Mucosa of descending colon (tissue), 3 donors: Measurements from ENCODE around the gene OPCML. TPM values are rescaled to one million over a fixed set of nuclear protein-coding genes. Genes with fewer than 3 reads are reported as not detected.

ENCODE experiments used
- ATAC-seq: fragments of 200-7000 bp; cut with Tn5 transposase; one replicate; pipeline ENCODE4 v1.9.1; 2020; ENCODE audit warnings: mild to moderate bottlenecking, moderate library complexity
- DNase-seq, 3 donors: peaks; one replicate each; pipeline ENCODE4 v3.0.0-alpha.2; 2020
- H3K36me3 ChIP-seq: fragments of 200-600 bp; one replicate; pipeline ENCODE4 v1.8.0; 2021; ENCODE audit warnings: low read depth, mild to moderate bottlenecking
- H3K4me1 ChIP-seq: fragments of 200-600 bp; one replicate; pipeline ENCODE4 v1.8.0; 2021; ENCODE audit warnings: low read depth, mild to moderate bottlenecking
- H3K4me3 ChIP-seq: fragments of 200-600 bp; one replicate; pipeline ENCODE4 v1.8.0; 2021; ENCODE audit warnings: mild to moderate bottlenecking
- H3K9me3 ChIP-seq: fragments of 200-600 bp; one replicate; pipeline ENCODE4 v1.8.0; 2021; ENCODE audit warnings: mild to moderate bottlenecking
- intact Hi-C, 2 donors: fragments of 100-400 bp; cut with DNase I in 1 of 2; cut with micrococcal nuclease in 1 of 2; formaldehyde crosslinking; loops; one replicate each; pipeline versions ENCODE4 v1.11.0 to v1.11.1; 2022; cut with DNase I, micrococcal nuclease
- total RNA-seq, 3 donors: library from RNA; stranded (reverse); fragmentation: NEBNext Ultra II Directional in 2 of 3; extraction: Animal tissue kit (Norgen Biotek cat#: 25700) in 2 of 3; gene quantifications; one replicate each; pipeline versions ENCODE4 v1.2.1 to v1.2.4, GENCODE V29; 2021 to 2023
- TF ChIP-seq, protein P1 (sequence below): fragments of 200-600 bp; IDR thresholded peaks from one replicate; pipeline ENCODE4 v1.8.0; 2022; ENCODE audit warnings: antibody characterized with exemption, mild to moderate bottlenecking
- donor health status: DM: no; HTN: no; CAD: no; lungs with moderate emphysema.
- donor health status: DM: no; HTN: no; CAD: no.
- donor health status: DM: no; HTN: yes; CAD: no.

OPCML gene
- total RNA-seq, 3 donors from 2014 or later, result 0.10 to 0.47 TPM; not detected in 1

DNA sequence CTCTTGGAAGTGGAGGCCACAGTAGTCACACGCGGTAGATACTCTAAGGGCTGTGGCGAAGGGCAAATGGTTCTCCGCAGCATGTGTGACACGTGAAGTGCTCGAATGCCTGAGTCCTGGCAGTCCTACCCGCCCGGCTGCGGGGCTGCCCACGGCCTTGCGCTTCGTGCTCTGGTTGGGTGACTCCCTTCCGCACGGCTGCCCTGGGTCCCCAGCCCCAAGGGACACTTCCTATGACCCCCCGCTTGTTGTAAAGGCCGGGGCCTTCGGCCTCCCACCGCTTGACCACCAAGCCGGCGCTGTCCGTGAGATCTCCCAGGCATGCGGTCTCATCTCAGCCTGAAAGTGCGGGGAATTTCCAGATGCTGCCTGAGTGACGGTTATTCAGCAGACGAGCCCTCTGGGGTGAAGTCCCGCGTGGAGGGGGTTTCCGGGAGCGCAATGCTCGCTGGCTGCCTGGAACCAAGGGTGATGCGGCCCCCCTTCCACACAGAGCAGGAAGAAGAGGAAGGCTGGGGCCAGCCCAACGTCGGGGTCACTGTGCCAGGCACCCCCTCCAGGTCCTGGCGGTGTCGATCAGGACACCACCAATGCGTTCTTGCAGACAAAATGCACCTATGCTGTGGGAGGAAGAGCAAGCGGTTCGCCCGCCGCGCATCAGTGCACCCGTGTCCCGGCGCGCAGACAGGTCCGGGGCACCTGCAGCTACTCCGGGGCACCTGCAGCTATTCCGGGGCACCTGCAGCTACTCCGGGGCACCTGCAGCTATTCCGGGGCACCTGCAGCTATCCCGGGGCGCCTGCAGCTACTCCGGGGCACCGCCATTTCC is 171.2 kb downstream of the OPCML start:
- ATAC-seq, result no peak
- no peaks in the 10 kb centered on the region for H3K9me3 ChIP-seq
- H3K4me3 ChIP-seq, result no peak overlapping the region
- TF ChIP-seq, protein P1, sequence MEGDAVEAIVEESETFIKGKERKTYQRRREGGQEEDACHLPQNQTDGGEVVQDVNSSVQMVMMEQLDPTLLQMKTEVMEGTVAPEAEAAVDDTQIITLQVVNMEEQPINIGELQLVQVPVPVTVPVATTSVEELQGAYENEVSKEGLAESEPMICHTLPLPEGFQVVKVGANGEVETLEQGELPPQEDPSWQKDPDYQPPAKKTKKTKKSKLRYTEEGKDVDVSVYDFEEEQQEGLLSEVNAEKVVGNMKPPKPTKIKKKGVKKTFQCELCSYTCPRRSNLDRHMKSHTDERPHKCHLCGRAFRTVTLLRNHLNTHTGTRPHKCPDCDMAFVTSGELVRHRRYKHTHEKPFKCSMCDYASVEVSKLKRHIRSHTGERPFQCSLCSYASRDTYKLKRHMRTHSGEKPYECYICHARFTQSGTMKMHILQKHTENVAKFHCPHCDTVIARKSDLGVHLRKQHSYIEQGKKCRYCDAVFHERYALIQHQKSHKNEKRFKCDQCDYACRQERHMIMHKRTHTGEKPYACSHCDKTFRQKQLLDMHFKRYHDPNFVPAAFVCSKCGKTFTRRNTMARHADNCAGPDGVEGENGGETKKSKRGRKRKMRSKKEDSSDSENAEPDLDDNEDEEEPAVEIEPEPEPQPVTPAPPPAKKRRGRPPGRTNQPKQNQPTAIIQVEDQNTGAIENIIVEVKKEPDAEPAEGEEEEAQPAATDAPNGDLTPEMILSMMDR, result no peak
- no peak for DNase-seq
- no peaks in the 10 kb centered on the region for H3K4me1 ChIP-seq
- intact Hi-C loops, result no loop called here
- H3K36me3 ChIP-seq, result no peaks in the 10 kb centered on the region

DNA sequence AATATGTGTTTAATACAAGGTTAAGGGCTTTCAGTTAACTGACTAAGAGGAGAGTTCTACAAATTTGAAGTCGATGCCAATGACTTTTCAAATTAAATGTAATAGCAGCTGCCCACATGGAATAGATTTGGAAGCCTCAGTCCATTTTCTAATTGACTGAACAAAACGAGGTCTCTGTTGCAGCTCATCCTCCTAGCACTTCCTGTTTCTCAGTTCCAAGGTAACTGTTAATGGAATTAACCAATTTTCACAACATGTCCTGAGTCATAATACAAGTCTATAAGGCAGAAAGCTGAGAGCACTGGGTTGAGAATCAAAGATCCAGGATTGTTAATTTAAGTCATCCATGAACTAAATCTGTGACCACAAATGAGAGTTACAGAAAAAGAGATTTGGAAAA is 177.2 kb downstream of the OPCML start:
- DNase-seq (no peak), ATAC-seq (no peak)
- Histone ChIP-seq H3K4me3 (no peak overlapping the region), H3K36me3 (no peaks in the 10 kb centered on the region), H3K9me3 (no peaks in the 10 kb centered on the region), H3K4me1 (no peaks in the 10 kb centered on the region)
- intact Hi-C loops, result no loop called here
- TF ChIP-seq, protein P1, result no peak

DNA sequence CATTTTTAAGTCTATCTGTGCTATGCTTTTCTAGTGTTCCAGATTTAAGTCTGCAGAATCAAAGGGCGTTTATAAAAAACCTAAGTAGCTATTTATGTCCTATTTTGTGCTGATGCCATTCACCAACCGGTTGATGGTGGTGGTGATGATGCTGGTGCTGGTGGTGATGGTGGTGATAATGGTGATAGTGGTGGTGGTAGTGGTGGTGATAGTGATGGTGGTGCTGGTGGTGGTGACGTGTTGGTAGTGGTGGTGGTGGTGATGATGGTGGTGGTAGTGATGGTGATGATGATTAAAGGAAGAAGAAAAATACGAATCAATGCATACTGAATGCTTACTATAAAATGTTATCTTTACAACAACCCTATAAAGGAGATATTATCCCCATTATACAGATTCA is 178.2 kb downstream of the OPCML start:
- H3K4me3 ChIP-seq, result no peak overlapping the region
- intact Hi-C loops, result no loop called here
- H3K9me3 ChIP-seq, result no peaks in the 10 kb centered on the region
- TF ChIP-seq, protein P1, result no peak
- H3K36me3 ChIP-seq, result no peaks in the 10 kb centered on the region
- no peak for ATAC-seq
- no peak for DNase-seq
- H3K4me1 ChIP-seq, result no peaks in the 10 kb centered on the region

DNA sequence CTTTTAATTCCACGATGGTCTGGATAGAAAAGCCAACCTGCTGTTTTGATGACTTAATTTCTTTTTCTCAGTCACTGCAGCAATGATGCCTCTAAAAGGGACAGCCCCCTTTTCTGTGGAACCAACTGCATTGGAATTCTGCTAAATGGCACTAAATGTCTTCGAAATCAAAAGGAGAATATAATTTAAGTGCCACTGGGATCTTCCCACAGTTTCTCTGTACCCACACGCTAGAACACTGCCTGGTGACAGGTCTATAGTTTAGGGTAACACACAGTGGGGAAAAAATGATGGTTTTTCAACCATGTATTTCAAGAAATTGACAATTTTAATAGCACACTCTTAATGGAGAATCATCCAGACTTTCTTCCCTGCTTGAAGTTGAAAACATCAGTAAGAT is 182.3 kb downstream of the OPCML start:
- TF ChIP-seq, protein P1, result no peak
- no peaks in the 10 kb centered on the region for H3K9me3 ChIP-seq
- intact Hi-C loops, result no loop called here

DNA sequence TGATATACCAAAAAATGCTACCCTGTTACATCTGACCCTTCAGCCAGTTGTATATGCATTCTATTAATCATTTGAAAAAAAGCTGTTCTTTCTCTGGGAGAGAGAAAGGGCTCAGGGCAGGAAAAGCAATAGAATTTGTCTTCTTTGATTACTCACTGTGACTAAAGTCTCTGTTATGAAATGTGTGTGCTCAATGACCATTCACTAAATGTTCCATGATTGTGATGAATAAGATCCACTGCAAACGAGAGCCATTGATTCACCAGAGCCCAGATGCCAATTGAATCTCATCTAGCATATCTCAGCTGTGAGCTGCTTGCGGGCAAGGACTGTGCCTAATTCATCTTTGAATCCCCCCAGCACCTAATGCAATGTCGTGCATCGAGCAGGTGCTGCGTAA is 184.3 kb downstream of the OPCML start:
- H3K9me3 ChIP-seq, result no peaks in the 10 kb centered on the region
- H3K4me1 ChIP-seq, result no peaks in the 10 kb centered on the region
- DNase-seq (no peak), ATAC-seq (no peak)
- TF ChIP-seq, protein P1, result no peak
- no peaks in the 10 kb centered on the region for H3K36me3 ChIP-seq
- intact Hi-C loops, result no loop called here
- no peak overlapping the region for H3K4me3 ChIP-seq

More for the DNA sequence above, 182.3 kb downstream of the OPCML start:
- H3K4me1 ChIP-seq, result no peaks in the 10 kb centered on the region
- ATAC-seq (no peak), DNase-seq (no peak)
- H3K4me3 ChIP-seq, result no peak overlapping the region
- no peaks in the 10 kb centered on the region for H3K36me3 ChIP-seq
